ENCODE results near the gene FMN1.

DNA sequence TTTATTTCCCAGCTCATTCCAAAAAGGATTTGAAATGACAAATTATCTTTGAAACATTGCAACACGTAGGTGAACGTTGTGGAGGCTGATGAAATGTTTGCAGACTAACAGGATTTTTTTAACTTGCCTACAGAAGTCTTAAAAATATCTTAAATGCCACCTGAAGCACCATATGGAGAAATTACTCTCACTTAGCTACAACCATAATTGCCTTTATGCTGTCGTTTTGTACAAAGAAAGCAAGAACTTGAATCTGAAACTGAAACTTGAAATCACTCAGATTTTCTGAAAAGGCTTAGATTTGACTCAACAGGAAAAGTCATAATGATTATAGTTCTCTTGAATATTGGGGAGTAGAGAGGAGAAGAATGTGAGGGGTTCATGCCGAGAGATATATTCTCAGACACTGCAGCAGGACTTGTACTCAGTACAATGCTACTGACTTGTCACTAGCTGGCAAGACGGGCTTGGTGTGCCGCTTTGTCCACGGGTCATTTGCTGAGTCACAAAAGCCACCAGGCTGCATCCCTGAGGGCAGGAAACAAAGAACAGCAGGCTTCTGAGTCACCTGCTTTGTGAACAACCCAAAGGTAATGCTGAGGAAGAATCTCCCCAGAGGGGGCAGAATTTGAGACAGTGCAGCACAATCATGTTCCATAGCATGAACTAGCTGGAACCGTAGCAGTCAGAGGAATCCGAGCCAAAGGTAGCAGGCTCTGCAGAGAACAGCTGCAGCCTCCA, 7.1 kb upstream of the FMN1 start:
- TF ChIP-seq EZH2phosphoT487 (IDR thresholded peaks at IDR 0.05; ENCODE audit: insufficient read depth, low read depth) (no peak), EZH2 (IDR thresholded peaks at IDR 0.05; ENCODE audit: insufficient read depth, poor library complexity, severe bottlenecking) (no peak)
